IPS-15b (cell line): ENCODE data around the gene VANGL2.

Experiments used
- H3K27me3 ChIP-seq: one replicate; pipeline ENCODE4 v1.6.1; 2013; ENCODE audit warnings: low read length; ENCODE audit not compliant: control insufficient read depth, insufficient read depth
- H3K36me3 ChIP-seq: one replicate; pipeline ENCODE4 v1.6.1; 2013; ENCODE audit warnings: low read length; ENCODE audit not compliant: control insufficient read depth, insufficient read depth
- H3K4me1 ChIP-seq: one replicate; pipeline ENCODE4 v1.6.1; 2013; ENCODE audit warnings: mild to moderate bottlenecking, low read length; ENCODE audit not compliant: control insufficient read depth, insufficient read depth
- H3K4me3 ChIP-seq: one replicate; pipeline ENCODE4 v1.5.1; 2013; ENCODE audit warnings: low read depth, low read length
- H3K9ac ChIP-seq: one replicate; pipeline ENCODE4 v1.6.1; 2013; ENCODE audit warnings: low read depth, mild to moderate bottlenecking, low read length
- H3K9me3 ChIP-seq: one replicate; pipeline ENCODE4 v1.6.1; 2013; ENCODE audit warnings: mild to moderate bottlenecking, low read length; ENCODE audit not compliant: control insufficient read depth, insufficient read depth

The VANGL2 gene

GRCh38 chr1:160454371-160455152 lies 54.2 kb downstream of the VANGL2 start:
- Histone ChIP-seq H3K9ac (no peak overlapping the region), H3K4me3 (no peak overlapping the region), H3K9me3 (no peaks in the 10 kb centered on the region), H3K36me3 (no peaks in the 10 kb centered on the region), H3K27me3 (no peaks in the 10 kb centered on the region), H3K4me1 (no peaks in the 10 kb centered on the region)

- Histone ChIP-seq H3K9ac (no peak overlapping the region), H3K4me3 (no peak overlapping the region), H3K36me3 (no peaks in the 10 kb centered on the region), H3K9me3 (no peaks in the 10 kb centered on the region), H3K4me1 (no peaks in the 10 kb centered on the region), H3K27me3 (no peaks in the 10 kb centered on the region)
Measured at GRCh38 chr1:160455153-160455517, 54.8 kb downstream of the VANGL2 start.

- H3K9me3 ChIP-seq: no peaks in the 10 kb centered on the region
Measured at GRCh38 chr1:160459056-160459455, 58.7 kb downstream of the VANGL2 start.

GRCh38 chr1:160459687-160460086 lies 59.3 kb downstream of the VANGL2 start:
- no peaks in the 10 kb centered on the region for H3K4me1 ChIP-seq
- H3K9ac ChIP-seq: no peak overlapping the region
- H3K4me3 ChIP-seq: no peak overlapping the region

More at GRCh38 chr1:160459056-160459455, 58.7 kb downstream of the VANGL2 start:
- no peaks in the 10 kb centered on the region for H3K27me3 ChIP-seq
- H3K9ac ChIP-seq: no peak overlapping the region
- no peak overlapping the region for H3K4me3 ChIP-seq
- H3K4me1 ChIP-seq: no peaks in the 10 kb centered on the region
- no peaks in the 10 kb centered on the region for H3K36me3 ChIP-seq

GRCh38 chr1:160460214-160460642 lies 59.9 kb downstream of the VANGL2 start:
- Histone ChIP-seq H3K4me1 (no peaks in the 10 kb centered on the region), H3K9me3 (no peaks in the 10 kb centered on the region), H3K36me3 (no peaks in the 10 kb centered on the region), H3K27me3 (no peaks in the 10 kb centered on the region), H3K4me3 (no peak overlapping the region), H3K9ac (no peak overlapping the region)

More at GRCh38 chr1:160459687-160460086, 59.3 kb downstream of the VANGL2 start:
- Histone ChIP-seq H3K9me3 (no peaks in the 10 kb centered on the region), H3K36me3 (no peaks in the 10 kb centered on the region), H3K27me3 (no peaks in the 10 kb centered on the region)

GRCh38 chr1:160460683-160461287 lies 60.4 kb downstream of the VANGL2 start:
- Histone ChIP-seq H3K9ac (no peak overlapping the region), H3K36me3 (no peaks in the 10 kb centered on the region), H3K27me3 (no peaks in the 10 kb centered on the region), H3K4me3 (no peak overlapping the region), H3K4me1 (no peaks in the 10 kb centered on the region), H3K9me3 (no peaks in the 10 kb centered on the region)

- no peaks in the 10 kb centered on the region for H3K27me3 ChIP-seq
- no peaks in the 10 kb centered on the region for H3K36me3 ChIP-seq
- H3K4me1 ChIP-seq: no peaks in the 10 kb centered on the region
- H3K9me3 ChIP-seq: no peaks in the 10 kb centered on the region
- no peak overlapping the region for H3K9ac ChIP-seq
- H3K4me3 ChIP-seq: no peak overlapping the region
Measured at GRCh38 chr1:160465123-160465522, 64.8 kb downstream of the VANGL2 start.

GRCh38 chr1:160466961-160467360 lies 66.6 kb downstream of the VANGL2 start:
- Histone ChIP-seq H3K9me3 (no peaks in the 10 kb centered on the region), H3K4me1 (no peaks in the 10 kb centered on the region), H3K36me3 (no peaks in the 10 kb centered on the region), H3K9ac (no peak overlapping the region), H3K27me3 (no peaks in the 10 kb centered on the region), H3K4me3 (no peak overlapping the region)

GRCh38 chr1:160467576-160467975 lies 67.2 kb downstream of the VANGL2 start:
- Histone ChIP-seq H3K9me3 (no peaks in the 10 kb centered on the region), H3K4me1 (no peaks in the 10 kb centered on the region), H3K4me3 (no peak overlapping the region), H3K9ac (no peak overlapping the region), H3K27me3 (no peaks in the 10 kb centered on the region), H3K36me3 (no peaks in the 10 kb centered on the region)

- H3K9me3 ChIP-seq: no peaks in the 10 kb centered on the region
- no peak overlapping the region for H3K9ac ChIP-seq
- no peak overlapping the region for H3K4me3 ChIP-seq
- no peaks in the 10 kb centered on the region for H3K36me3 ChIP-seq
- H3K4me1 ChIP-seq: no peaks in the 10 kb centered on the region
- H3K27me3 ChIP-seq: no peaks in the 10 kb centered on the region
Measured at GRCh38 chr1:160471253-160471652, 70.9 kb downstream of the VANGL2 start.

GRCh38 chr1:160472112-160472511 lies 71.7 kb downstream of the VANGL2 start:
- no peaks in the 10 kb centered on the region for H3K4me1 ChIP-seq
- H3K36me3 ChIP-seq: no peaks in the 10 kb centered on the region
- no peaks in the 10 kb centered on the region for H3K9me3 ChIP-seq
- no peak overlapping the region for H3K4me3 ChIP-seq
- H3K9ac ChIP-seq: no peak overlapping the region
- H3K27me3 ChIP-seq: no peaks in the 10 kb centered on the region
